ENCODE results near the gene PRKD1.

PRKD1 gene

GRCh38 chr14:29838752-29839151 lies 88.9 kb downstream of the PRKD1 start:
- TF ChIP-seq, protein P1, sequence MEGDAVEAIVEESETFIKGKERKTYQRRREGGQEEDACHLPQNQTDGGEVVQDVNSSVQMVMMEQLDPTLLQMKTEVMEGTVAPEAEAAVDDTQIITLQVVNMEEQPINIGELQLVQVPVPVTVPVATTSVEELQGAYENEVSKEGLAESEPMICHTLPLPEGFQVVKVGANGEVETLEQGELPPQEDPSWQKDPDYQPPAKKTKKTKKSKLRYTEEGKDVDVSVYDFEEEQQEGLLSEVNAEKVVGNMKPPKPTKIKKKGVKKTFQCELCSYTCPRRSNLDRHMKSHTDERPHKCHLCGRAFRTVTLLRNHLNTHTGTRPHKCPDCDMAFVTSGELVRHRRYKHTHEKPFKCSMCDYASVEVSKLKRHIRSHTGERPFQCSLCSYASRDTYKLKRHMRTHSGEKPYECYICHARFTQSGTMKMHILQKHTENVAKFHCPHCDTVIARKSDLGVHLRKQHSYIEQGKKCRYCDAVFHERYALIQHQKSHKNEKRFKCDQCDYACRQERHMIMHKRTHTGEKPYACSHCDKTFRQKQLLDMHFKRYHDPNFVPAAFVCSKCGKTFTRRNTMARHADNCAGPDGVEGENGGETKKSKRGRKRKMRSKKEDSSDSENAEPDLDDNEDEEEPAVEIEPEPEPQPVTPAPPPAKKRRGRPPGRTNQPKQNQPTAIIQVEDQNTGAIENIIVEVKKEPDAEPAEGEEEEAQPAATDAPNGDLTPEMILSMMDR (IDR thresholded peaks at IDR 0.05; ENCODE audit: low read depth, low read length, missing control alignments) = no peak
- H3K4me3 ChIP-seq (ENCODE audit: low read depth, low read length) = no peak overlapping the region
- no peak for DNase-seq (ENCODE audit: low read depth)
- in situ Hi-C loops (cut with HindIII; ENCODE audit: low sequenced_read_pairs) = no loop called here

- TF ChIP-seq, protein P1 (IDR thresholded peaks at IDR 0.05; ENCODE audit: low read depth, low read length, missing control alignments) = no peak
- no peak for DNase-seq (ENCODE audit: low read depth)
- in situ Hi-C loops (cut with HindIII; ENCODE audit: low sequenced_read_pairs) = no loop called here
Observed at GRCh38 chr14:29836395-29836794, 91.3 kb downstream of the PRKD1 start.

GRCh38 chr14:29832042-29832441 lies 95.6 kb downstream of the PRKD1 start:
- in situ Hi-C loops (cut with HindIII; ENCODE audit: low sequenced_read_pairs) = no loop called here
- TF ChIP-seq, protein P1 (IDR thresholded peaks at IDR 0.05; ENCODE audit: low read depth, low read length, missing control alignments) = no peak

More at GRCh38 chr14:29836395-29836794, 91.3 kb downstream of the PRKD1 start:
- H3K4me3 ChIP-seq (ENCODE audit: low read depth, low read length) = no peak overlapping the region

GRCh38 chr14:29829851-29830250 lies 97.8 kb downstream of the PRKD1 start:
- TF ChIP-seq, protein P1 (IDR thresholded peaks at IDR 0.05; ENCODE audit: low read depth, low read length, missing control alignments) = no peak
- in situ Hi-C loops (cut with HindIII; ENCODE audit: low sequenced_read_pairs) = no loop called here
- no peak for DNase-seq (ENCODE audit: low read depth)

More at GRCh38 chr14:29832042-29832441, 95.6 kb downstream of the PRKD1 start:
- no peak for DNase-seq (ENCODE audit: low read depth)
- H3K4me3 ChIP-seq (ENCODE audit: low read depth, low read length) = no peak overlapping the region

GRCh38 chr14:29823816-29824215 lies 103.8 kb downstream of the PRKD1 start:
- in situ Hi-C loops (cut with HindIII; ENCODE audit: low sequenced_read_pairs) = no loop called here
- TF ChIP-seq, protein P1 (IDR thresholded peaks at IDR 0.05; ENCODE audit: low read depth, low read length, missing control alignments) = no peak
- no peak for DNase-seq (ENCODE audit: low read depth)
- no peak overlapping the region for H3K4me3 ChIP-seq (ENCODE audit: low read depth, low read length)

More at GRCh38 chr14:29829851-29830250, 97.8 kb downstream of the PRKD1 start:
- no peak overlapping the region for H3K4me3 ChIP-seq (ENCODE audit: low read depth, low read length)

- in situ Hi-C loops (cut with HindIII; ENCODE audit: low sequenced_read_pairs) = no loop called here
- H3K4me3 ChIP-seq (ENCODE audit: low read depth, low read length) = no peak overlapping the region
Observed at GRCh38 chr14:29822430-29822709, 105.3 kb downstream of the PRKD1 start.

More at GRCh38 chr14:29822430-29822709, 105.3 kb downstream of the PRKD1 start:
- DNase-seq (ENCODE audit: low read depth) = no peak
- TF ChIP-seq, protein P1 (IDR thresholded peaks at IDR 0.05; ENCODE audit: low read depth, low read length, missing control alignments) = no peak
